K562 (cell line): ENCODE measurements around the gene MATK. TPM values are rescaled to one million over a fixed set of nuclear protein-coding genes. Genes with fewer than 3 reads are reported as not detected.
"Not testable (repeated sequence)": the region's sequence is repeated elsewhere in the genome, so short reads cannot be mapped to it uniquely, and the experiment has no call there.

Source experiments
- ATAC-seq: fragments of 200-7000 bp; cut with Tn5 transposase; 3 replicates; pipeline ENCODE4 v1.9.1; 2020; ENCODE audit warnings: moderate library complexity
- BruUV-seq: library from RNA; stranded (reverse); fragments of 400-500 nt; replicated peaks from 2 replicates; lab custom pipeline; 2021; lab: Mats Ljungman, UMichigan
- CTCF ChIA-PET: fragments of 300-600 bp; formaldehyde crosslinking; extraction: SDS; loops from one replicate; lab custom pipeline; 2021; ENCODE audit warnings: low intra/inter-chr PET ratio; lab: Yijun Ruan, JAX
- POLR2A ChIA-PET: fragments of 300-600, 350-650 bp; sonication (Branson Sonifier 250); formaldehyde crosslinking; extraction: SDS; loops from one replicate; lab custom pipeline; 2021; ENCODE audit warnings: antibody characterized with exemption, inconsistent platforms; lab: Yijun Ruan, JAX
- DNase-seq, 4 experiments: peaks; one replicate each; pipeline versions ENCODE4 v3.0.0 to v3.0.0-alpha.2; 2011 to 2018; ENCODE audit warnings: low spot score in 3 of 4, mixed read lengths in 3 of 4; ENCODE audit errors: extremely low read depth in 1 of 4
- FAIRE-seq: peaks from 2 replicates; lab custom pipeline; 2011; peaks lifted over from hg19 to GRCh38; lab: Jason Lieb, UNC
- H2AFZ ChIP-seq: 2 replicates; pipeline ENCODE4 v1.6.0; 2011; ENCODE audit warnings: low read depth, low read length, control low read depth, inconsistent platforms
- H3K27ac ChIP-seq: fragments of 200-600 bp; 3 replicates; pipeline ENCODE4 v1.8.0; 2011; ENCODE audit warnings: low read depth, mild to moderate bottlenecking, control low read depth, inconsistent platforms, low read length, moderate library complexity, mixed read lengths; ENCODE audit errors: extremely low read depth
- H3K27me3 ChIP-seq, 2 experiments: fragments of 300-600 bp in 1 of 2; 2 replicates in 1 of 2; 3 replicates in 1 of 2; pipeline versions ENCODE4 v1.6.0 to v1.8.0; 2011; ENCODE audit warnings: inconsistent platforms in 2 of 2, low read length in 2 of 2, mild to moderate bottlenecking in 1 of 2, mixed read lengths in 1 of 2, moderate library complexity in 1 of 2; ENCODE audit not compliant: control insufficient read depth in 2 of 2, insufficient read depth in 2 of 2
- H3K36me3 ChIP-seq: fragments of 300-600 bp; 3 replicates; pipeline ENCODE4 v1.8.0; 2011; ENCODE audit warnings: mild to moderate bottlenecking, low read length, inconsistent platforms; ENCODE audit not compliant: control insufficient read depth, insufficient read depth
- H3K4me1 ChIP-seq, 2 experiments: fragments of 200-600 bp in 1 of 2; replicated peaks in 1 of 2; 2 replicates in 1 of 2; 3 replicates in 1 of 2; pipeline versions ENCODE4 v1.5.1 to v1.8.0; 2011; ENCODE audit warnings: inconsistent platforms in 2 of 2, low read length in 2 of 2, mild to moderate bottlenecking in 1 of 2, mixed read lengths in 1 of 2, moderate library complexity in 1 of 2; ENCODE audit not compliant: control insufficient read depth in 2 of 2, insufficient read depth in 2 of 2
- H3K4me2 ChIP-seq: 2 replicates; pipeline ENCODE4 v1.6.1; 2011; ENCODE audit warnings: low read length, control low read depth, inconsistent platforms, mixed read lengths; ENCODE audit not compliant: insufficient read depth
- H3K4me3 ChIP-seq: fragments of 200-600 bp; sonication (generic), shearing (Covaris generic); 2 replicates; pipeline ENCODE4 v1.5.1; 2016; ENCODE audit warnings: control low read depth, inconsistent platforms
- H3K79me2 ChIP-seq: fragments of 200-600 bp; 3 replicates; pipeline ENCODE4 v1.8.0; 2011; ENCODE audit warnings: low read length, inconsistent platforms; ENCODE audit not compliant: control insufficient read depth, insufficient read depth
- H3K9ac ChIP-seq, 2 experiments: 2 replicates each; pipeline versions ENCODE4 v1.6.0 to v1.6.1; 2011; ENCODE audit warnings: low read depth in 2 of 2, low read length in 2 of 2, control low read depth in 1 of 2, inconsistent platforms in 1 of 2, mild to moderate bottlenecking in 1 of 2, mixed read lengths in 1 of 2; ENCODE audit not compliant: insufficient read depth in 1 of 2
- H3K9me1 ChIP-seq: one replicate; pipeline ENCODE4 v1.6.0; 2011; ENCODE audit warnings: inconsistent platforms, mild to moderate bottlenecking, low read length, moderate library complexity; ENCODE audit not compliant: control insufficient read depth, insufficient read depth
- H3K9me3 ChIP-seq: replicated peaks from 2 replicates; pipeline ENCODE4 v1.5.1; 2011; ENCODE audit warnings: low read depth, low read length, inconsistent platforms; ENCODE audit not compliant: control insufficient read depth, insufficient read depth
- H4K20me1 ChIP-seq: replicated peaks from 2 replicates; pipeline ENCODE4 v1.6.1; 2011; ENCODE audit warnings: low read length, inconsistent platforms, mixed read lengths; ENCODE audit not compliant: control insufficient read depth, insufficient read depth
- BCOR ChIP-seq: fragments of 450-650 bp; IDR thresholded peaks from 2 replicates; pipeline ENCODE4 v1.6.1; 2016
- RNF219 ChIP-seq: fragments of 250-450 bp; sonication (Bioruptor Pico); IDR thresholded peaks from 2 replicates; pipeline ENCODE4 v1.5.0; 2022; ENCODE audit warnings: mild to moderate bottlenecking
- ZBTB33 ChIP-seq: sonication (generic); formaldehyde crosslinking; IDR thresholded peaks from 2 replicates; pipeline ENCODE4 v1.8.1; 2023; ENCODE audit warnings: mild to moderate bottlenecking, missing genetic modification reagents
- ZHX1 ChIP-seq: fragments of 150-350 bp; conservative IDR thresholded peaks from 2 replicates; pipeline ENCODE4 v1.6.1; 2014; ENCODE audit warnings: low read length
- whole genome bisulfite sequencing: fragments of 100-300 bp; shearing (Covaris generic); methylation state at CpG from one replicate; pipeline ENCODE4 v1.1.6; 2016; ENCODE audit warnings: low coverage, mixed read lengths; ENCODE audit not compliant: insufficient coverage; ENCODE audit errors: missing lambda C conversion rate; 5-methylcytosine and 5-hydroxymethylcytosine counted together
- in situ Hi-C: fragments of 300-500 bp; cut with MboI; formaldehyde crosslinking; loops from 4 replicates; pipeline ENCODE4 v1.15.0; 2018; ENCODE audit warnings: inconsistent platforms, mixed read lengths
- intact Hi-C: fragments of 100-400 bp; cut with micrococcal nuclease; formaldehyde crosslinking; loops from 2 replicates; pipeline ENCODE4 v1.14.2; 2022
- polyA plus RNA-seq, 8 experiments: library from polyadenylated mRNA; depleted of rRNA in 4 of 8; stranded (reverse) in 5 of 8; unstranded in 3 of 8; fragments of >200 nt; fragmentation: Nextera tagmentation in 2 of 8; fragmentation: Illumina TruSeq in 1 of 8; extraction: Ambion mirVana in 2 of 8; extraction: Trizol in 1 of 8; gene quantifications; 2 replicates each; pipeline versions ENCODE4 v1.2.1 to v1.2.3, GENCODE V29; 2011 to 2014; ENCODE audit warnings: inconsistent platforms in 1 of 8, missing spikeins in 1 of 8
- total RNA-seq, 7 experiments: library from RNA; depleted of rRNA in 6 of 7; stranded (reverse); fragments of >200 nt in 6 of 7; fragmentation: Illumina TruSeq in 2 of 7; extraction: Trizol in 2 of 7; gene quantifications; 2 replicates each; pipeline versions ENCODE4 v1.2.1 to v1.2.3, GENCODE V29; 2011 to 2021; ENCODE audit warnings: low replicate concordance in 1 of 7

MATK gene
- total and polyA plus RNA-seq, 9 of the 15 experiments (the other 6 are each of a cell fraction or from before 2014, with no cell fraction given) = 0.08 to 41.5 (median 21.4) TPM

DNA sequence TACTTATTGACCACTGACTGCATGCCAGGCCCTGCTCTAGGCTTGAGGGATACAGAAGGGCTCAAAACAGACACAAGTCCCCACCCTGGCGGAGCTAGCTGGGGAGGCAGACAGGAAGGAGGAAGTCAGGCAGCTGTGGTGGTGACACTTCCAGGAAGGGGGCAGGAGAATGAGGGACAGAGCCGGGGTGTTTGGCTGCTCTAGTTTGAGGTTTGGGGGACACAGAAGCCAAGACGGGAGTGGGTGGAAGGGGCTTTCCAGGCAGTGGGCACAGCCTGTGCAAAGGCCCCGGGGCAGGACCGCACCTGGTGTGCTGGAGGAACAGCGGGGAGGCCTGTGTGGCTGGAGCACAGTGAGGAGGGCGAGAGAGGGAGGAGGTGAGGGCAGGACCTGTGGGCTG is 19.7 kb downstream of the MATK start:
- peaks cover 6% of the 10 kb centered on the region for H3K79me2 ChIP-seq
- ATAC-seq (no peak), FAIRE-seq (no peak), DNase-seq (no peak)
- no peak overlapping the region for H3K27ac ChIP-seq
- ChIA-PET CTCF (no interaction called here), POLR2A (no interaction called here)
- H3K4me3 ChIP-seq = no peak overlapping the region
- no peaks in the 10 kb centered on the region for H3K9me1 ChIP-seq
- TF ChIP-seq BCOR (0 out of 2 replicates have a peak, but pooled peaks have one; percentile 16), RNF219 (CRISPR knock-in tag) (no peak), ZBTB33 (CRISPR knock-in tag) (0 out of 2 replicates have a peak, but pooled peaks have one; percentile 9), ZHX1 (no peak)
- no peaks in the 10 kb centered on the region for H3K27me3 ChIP-seq
- H2AFZ ChIP-seq = no peak overlapping the region
- no peaks in the 10 kb centered on the region for H4K20me1 ChIP-seq
- no TSS peak for BruUV-seq
- 78% methylated on average over 6 of the region's 7 CpGs for WGBS
- intact Hi-C loops (no loop called here), in situ Hi-C loops (no loop called here)
- peaks cover 3 to 43% of the 10 kb centered on the region in 2 experiments; a peak in 2 of 5 replicates for H3K4me1 ChIP-seq
- H3K4me2 ChIP-seq = no peak overlapping the region
- H3K36me3 ChIP-seq = peaks cover 28% of the 10 kb centered on the region; the same call in 2 of the 3 replicates
- no peaks in the 10 kb centered on the region for H3K9me3 ChIP-seq
- no peak overlapping the region for H3K9ac ChIP-seq

GRCh38 chr19:3765757-3766156 is 20.4 kb downstream of the MATK start:
- Histone ChIP-seq H3K36me3 (peaks cover 28% of the 10 kb centered on the region; the same call in 2 of the 3 replicates), H3K4me1 (peaks cover 7 to 44% of the 10 kb centered on the region in 2 experiments; a peak in 4 of 5 replicates), H3K79me2 (peaks cover 13% of the 10 kb centered on the region)
- CTCF ChIA-PET, H3K9ac ChIP-seq, H4K20me1 ChIP-seq, H3K27me3 ChIP-seq, H3K27ac ChIP-seq, H3K9me3 ChIP-seq, H2AFZ ChIP-seq, ATAC-seq, FAIRE-seq, in situ Hi-C loops, H3K4me3 ChIP-seq, intact Hi-C loops, H3K4me2 ChIP-seq, BruUV-seq, H3K9me1 ChIP-seq, DNase-seq: not testable (repeated sequence)
- WGBS = 93% methylated on average over 4 of the region's 5 CpGs
- POLR2A ChIA-PET = interaction anchor here (0.6 kb wide), 1 partner anchor 1502 kb away, joined by 3 read pairs; no protein-coding TSS in a partner anchor
